HG02943 (cell line): ENCODE results near the gene PRKAA1.

Experiments used
- ATAC-seq: cut with Tn5 transposase; IDR thresholded peaks from one replicate; pipeline ENCODE4 v1.9.1; 2021; ENCODE audit warnings: mild to moderate bottlenecking, low read depth, moderate library complexity; ENCODE audit not compliant: unreplicated experiment

The PRKAA1 gene

GRCh38 chr5:40784027-40784653 lies 14.0 kb downstream of the PRKAA1 start:
- ATAC-seq: no peak

GRCh38 chr5:40781843-40782409 lies 16.2 kb downstream of the PRKAA1 start:
- ATAC-seq: no peak

DNA sequence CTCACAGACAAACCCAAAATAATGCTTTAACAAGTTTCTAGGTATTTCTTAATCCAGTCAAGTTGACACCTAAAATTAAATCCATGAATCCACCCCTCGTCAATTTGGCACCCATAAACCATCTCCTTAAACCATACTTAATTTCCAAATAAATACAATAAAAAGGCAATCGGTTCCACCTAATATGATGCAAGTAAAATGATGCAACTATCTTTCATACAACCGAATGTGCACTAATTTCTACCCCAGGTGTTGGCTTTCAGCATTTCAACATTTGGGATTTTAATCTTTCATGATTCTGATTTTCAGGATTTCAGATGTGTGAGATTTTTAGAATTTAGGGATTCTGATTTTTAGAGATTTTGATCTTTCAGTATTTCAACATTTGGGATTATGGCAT lies 17.3 kb downstream of the PRKAA1 start:
- no peak for ATAC-seq

DNA sequence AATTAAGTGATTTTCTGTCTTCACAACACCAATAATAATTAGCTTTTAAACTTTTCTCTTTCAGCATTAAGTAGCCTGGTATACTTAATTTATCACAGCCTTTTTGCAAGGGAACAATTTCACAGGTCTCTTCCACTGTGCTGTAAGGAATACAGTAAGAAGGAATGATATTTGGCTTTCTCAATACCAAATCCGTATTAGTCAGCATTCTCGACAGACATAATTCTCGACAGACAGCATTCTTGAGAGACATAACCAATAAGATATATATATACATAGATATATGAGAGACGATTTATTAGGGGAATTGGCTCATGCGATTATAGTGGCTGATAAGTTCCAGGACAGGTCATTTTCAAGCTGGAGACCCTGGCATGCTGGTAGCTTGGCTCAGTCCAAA lies 18.0 kb downstream of the PRKAA1 start:
- no peak for ATAC-seq

DNA sequence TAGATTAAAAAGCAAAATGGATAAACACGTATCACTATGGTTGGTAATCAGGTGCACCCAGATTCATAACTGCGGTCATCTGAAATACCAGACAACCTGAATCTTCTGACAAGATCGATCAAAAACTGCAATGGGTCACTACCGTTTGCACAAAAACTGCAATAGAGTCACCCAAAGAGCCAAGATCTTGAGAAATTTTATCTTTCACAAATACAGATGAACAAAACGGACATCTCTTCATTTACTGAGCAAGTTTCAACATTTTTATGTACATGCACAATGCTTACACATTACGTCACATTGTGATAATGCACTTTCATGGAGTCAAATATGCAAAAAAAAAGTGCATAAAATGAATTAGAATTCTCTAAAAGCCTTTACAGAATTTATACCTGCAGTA lies 18.6 kb downstream of the PRKAA1 start:
- no peak for ATAC-seq

- ATAC-seq: no peak
These were observed 20.0 kb downstream of the PRKAA1 start for GRCh38 chr5:40778133-40778532.

DNA sequence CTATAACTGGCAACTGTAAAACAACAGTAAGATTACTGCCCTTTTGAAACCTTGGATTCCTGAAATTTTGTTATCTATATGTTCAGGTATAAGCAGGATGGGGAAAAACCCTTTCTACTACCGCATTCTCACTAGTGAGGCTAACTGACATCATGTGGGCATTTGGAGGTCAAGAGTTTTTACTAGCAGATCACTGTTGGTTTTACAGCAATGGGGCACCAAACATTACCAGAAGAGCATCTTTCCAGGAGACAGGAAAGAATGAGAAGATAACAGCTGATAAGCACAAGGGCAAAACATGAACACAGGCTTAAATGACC lies 21.6 kb downstream of the PRKAA1 start:
- no peak for ATAC-seq

DNA sequence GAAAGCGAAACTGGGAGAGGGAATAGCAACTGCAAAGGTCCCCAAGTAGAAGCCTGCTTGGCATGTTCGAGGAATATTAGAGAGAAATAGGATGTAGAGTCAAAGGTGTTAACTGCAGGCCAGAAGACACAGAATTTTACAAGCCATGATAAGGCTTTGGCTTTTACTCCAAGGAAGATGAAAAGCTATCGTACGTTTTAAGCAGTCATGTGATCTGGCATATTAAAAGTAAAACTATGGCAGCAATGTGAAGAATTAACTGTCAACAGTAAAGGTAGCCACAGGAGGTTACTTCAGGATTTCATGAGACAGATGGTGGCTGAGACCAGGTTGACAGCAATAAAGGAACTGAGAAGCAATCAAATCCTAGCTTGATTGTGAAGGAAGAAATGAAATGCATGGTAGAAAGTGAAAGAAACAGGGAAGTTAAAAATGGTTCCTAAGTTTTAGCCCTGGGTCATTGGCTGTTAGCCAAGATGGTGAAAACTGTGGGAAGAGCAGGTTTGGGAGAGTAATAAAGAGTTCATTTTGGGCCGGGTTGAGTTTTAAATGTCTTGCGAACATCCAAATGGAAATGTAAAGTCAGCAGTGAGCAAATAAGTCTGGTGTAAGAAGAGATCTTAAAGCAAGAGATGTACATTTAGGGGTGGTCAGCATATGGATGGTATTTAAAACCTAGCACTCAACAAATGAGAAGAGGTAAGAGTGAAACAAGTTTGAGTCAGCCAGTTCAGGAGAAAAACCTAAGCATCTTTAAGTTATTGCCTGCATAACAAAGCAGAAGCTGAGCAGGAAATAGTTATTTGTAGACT lies 22.1 kb downstream of the PRKAA1 start:
- ATAC-seq: no peak

GRCh38 chr5:40775085-40775845 lies 22.9 kb downstream of the PRKAA1 start:
- no peak for ATAC-seq

DNA sequence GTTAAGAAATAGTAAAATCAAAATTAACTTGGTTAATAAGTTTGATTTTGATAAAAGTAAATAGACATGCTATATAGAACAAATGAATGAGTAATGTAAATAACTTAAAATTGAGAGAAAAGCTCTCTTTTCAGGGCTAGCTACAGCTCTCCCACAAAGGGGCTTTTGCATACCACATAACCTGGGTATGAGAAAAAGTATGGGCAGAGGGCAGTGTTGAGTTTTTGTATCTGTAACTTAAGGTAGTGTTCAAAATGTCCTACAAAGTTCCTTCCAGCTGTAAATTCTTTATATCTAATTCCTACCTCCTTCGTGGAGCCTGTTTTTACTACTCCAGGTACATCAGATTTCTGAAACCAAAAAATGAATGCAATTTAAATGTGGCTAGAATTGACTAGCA lies 23.6 kb downstream of the PRKAA1 start:
- no peak for ATAC-seq

DNA sequence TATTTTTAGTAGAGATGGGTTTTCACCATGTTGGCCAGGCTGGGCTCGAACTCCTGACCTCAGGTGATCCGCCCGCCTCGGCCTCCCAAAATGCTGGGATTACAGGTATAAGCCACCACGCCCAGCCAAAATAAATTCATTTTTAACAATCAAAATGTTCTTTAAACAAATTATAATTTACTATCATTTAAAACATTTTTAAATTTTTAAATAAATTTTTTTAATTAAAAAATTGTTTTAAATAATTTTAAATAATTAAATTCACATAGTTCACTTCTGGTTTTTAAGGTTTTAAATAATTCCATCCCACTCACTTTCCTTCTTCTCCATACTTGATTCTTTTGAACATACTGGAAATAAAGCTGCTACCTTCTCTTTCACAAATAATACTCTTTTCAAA lies 27.4 kb downstream of the PRKAA1 start:
- no peak for ATAC-seq

GRCh38 chr5:40762705-40763104 lies 35.5 kb downstream of the PRKAA1 start:
- ATAC-seq: no peak

DNA sequence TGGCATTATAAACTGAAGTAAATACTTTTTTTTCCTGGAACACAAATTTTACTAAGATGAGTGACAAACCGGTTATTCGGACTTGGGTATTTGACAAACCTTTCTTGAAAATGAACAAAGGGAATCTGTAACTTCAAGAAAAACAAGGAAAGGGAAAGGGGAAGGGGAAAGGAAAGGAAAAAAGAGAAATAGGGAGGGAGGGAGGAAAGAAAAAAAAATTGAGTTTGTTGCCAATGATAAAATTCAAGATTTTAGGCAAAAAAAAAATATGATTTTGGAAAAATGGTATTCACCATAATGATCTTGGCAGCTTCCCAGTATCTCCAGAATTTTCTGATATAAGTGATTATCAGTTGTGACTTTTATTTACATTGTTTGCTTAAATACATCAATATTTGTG lies 40.8 kb downstream of the PRKAA1 start:
- no peak for ATAC-seq

- peak; percentile 84 for ATAC-seq
These were observed 42.5 kb downstream of the PRKAA1 start, which contains the start of gene TTC33 for GRCh38 chr5:40755407-40756365. Gene TTC33 (minus strand): TSS chr5:40755961. CDS start chr5:40747018, 8,943 bp downstream.

GRCh38 chr5:40755093-40755406 lies 43.1 kb downstream of the PRKAA1 start:
- peak; percentile 81 for ATAC-seq

DNA sequence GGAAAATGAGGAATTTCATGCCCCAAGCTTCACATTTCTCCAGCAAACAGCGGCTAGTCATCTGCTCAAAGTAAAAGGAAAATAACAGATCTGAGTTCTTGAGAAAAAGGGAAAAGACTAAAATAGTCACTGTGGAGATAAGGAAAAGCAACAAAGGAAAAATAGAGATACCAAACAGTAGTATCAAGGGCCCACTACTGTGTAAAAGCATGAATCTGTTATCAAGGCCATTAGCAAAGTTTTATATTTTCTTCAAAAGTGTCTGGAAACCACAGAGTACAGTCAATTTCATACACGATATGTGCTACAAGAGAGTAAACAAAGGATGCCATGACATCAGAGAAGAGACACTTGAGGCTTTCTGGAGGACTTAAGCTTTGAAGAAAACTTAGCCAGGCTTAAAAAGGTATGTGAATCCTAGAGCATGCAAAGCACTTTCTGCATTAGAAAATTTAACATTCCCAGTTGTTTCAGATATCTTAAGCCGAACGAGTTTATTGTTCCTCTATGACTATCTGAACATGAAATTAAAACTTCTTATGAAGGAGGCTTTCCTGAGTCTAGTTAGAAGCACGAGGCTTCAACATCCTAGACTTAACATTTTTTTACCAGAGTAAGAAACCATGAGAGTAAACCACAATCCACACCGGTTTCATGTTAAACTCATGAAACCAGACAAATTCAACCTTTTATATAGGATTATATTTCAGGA lies 43.6 kb downstream of the PRKAA1 start:
- ATAC-seq: peak; percentile 8

DNA sequence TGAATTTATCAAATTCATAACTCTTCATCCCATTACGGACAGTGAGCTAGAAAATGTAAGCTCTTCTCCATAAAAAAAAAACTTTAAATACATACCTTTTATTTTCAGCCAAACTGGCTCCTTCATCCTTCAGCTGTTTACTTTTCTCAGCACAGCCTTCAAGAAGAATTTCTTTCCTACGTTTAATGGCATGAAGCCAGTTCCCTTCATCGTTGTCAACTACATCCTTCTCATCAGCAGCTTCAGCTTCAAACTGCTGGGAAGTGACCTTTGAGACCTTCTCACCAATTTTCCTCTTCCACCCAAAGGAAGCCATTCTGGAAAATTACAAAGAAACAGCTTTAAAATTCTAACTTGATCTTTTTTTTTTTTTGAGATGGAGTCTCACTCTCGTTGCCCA lies 51.5 kb downstream of the PRKAA1 start:
- no peak for ATAC-seq

DNA sequence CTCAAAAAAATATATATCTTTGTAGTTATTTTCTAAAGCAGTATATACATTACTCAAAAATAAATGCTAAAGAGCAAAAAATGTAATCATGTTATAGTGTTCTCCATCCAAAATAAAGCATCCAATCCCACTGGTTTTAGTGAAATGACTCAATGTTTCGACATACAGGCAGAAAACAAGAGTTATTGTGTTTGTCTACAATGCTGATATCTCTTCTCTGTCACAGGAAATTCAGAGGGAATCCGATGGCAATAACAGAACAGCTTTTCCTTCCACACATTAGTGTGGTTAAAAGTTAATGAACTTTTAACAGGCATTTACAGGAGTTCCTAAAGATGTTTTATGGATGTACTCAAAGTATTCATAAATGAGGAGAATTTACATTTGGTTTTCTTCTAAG lies 54.4 kb downstream of the PRKAA1 start:
- ATAC-seq: no peak

- ATAC-seq: no peak
These were observed 59.7 kb downstream of the PRKAA1 start for GRCh38 chr5:40738502-40738901.
